ENCODE measurements around the gene IGFBP7.

IGFBP7 gene, protein sequence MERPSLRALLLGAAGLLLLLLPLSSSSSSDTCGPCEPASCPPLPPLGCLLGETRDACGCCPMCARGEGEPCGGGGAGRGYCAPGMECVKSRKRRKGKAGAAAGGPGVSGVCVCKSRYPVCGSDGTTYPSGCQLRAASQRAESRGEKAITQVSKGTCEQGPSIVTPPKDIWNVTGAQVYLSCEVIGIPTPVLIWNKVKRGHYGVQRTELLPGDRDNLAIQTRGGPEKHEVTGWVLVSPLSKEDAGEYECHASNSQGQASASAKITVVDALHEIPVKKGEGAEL

DNA sequence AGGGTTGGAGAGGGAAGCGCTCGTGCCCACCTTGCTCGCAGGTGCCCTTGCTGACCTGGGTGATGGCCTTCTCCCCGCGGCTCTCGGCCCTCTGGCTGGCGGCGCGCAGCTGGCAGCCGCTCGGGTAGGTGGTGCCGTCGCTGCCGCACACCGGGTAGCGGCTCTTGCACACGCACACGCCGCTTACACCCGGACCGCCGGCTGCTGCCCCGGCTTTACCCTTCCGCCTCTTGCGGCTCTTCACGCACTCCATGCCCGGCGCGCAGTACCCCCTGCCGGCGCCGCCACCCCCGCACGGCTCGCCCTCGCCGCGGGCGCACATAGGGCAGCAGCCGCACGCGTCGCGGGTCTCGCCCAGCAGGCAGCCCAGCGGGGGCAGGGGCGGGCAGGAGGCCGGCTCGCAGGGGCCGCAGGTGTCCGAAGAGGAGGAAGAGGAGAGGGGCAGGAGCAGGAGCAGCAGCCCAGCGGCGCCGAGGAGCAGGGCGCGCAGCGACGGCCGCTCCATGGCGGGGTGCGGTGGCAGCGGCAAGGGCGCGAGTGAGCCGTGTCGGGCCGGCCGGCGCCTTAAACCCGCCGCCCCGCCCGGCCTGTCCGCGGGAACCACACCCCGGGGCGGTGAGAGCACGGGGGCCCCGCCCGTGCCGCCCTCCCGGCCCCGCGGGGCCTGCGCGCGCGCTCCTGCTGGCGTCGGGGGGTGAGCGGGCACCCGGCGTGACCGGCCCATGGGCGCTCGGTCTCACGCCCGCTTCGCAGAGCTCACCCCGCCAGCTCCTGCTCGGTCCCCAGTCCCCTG is at the start of gene IGFBP7:
TSS of gene IGFBP7 (minus strand) at position 539 of the 793 bp plus-strand sequence. CDS start at position 505, 34 bp downstream.
- peak; percentile 5 for DNase-seq

DNA sequence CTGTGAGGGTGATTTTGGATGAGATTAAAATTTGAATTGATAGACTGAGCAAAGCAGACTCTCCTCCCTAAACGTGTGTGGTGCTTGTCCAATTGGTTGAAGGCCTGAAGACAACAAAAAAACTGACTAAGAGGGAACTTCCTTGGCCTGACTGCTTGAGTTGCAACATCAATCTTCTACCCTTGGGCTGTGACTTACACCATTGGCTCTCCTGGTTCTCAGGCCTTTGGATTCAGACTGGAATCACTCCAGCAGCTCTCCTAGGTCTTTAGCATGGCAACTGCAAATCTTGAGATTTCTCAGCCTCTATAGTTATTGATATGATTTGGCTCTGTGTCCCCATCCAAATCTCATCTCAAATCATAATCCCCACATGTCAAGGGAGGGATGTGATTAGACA is 49.7 kb upstream of the IGFBP7 start:
- DNase-seq, result no peak

DNA sequence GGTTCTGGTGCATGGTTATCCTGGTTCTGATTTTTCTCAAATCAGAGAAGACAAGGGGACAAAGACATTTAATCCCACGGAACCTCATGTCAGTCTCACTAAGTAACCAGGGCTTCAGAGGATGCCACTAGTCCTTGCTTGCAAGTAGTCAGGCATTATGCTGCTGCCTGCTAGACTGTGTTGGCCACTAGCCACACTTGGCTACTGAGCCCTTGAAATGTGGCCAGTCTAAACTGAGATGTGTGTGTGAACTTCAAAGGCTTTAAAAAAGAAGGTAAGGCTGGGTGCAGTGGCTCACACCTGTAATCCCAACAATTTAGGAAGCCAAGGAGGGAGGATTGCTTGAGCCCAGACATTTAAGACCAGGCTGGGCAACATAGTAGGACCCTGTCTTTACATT is 48.6 kb upstream of the IGFBP7 start:
- DNase-seq, result no peak

DNA sequence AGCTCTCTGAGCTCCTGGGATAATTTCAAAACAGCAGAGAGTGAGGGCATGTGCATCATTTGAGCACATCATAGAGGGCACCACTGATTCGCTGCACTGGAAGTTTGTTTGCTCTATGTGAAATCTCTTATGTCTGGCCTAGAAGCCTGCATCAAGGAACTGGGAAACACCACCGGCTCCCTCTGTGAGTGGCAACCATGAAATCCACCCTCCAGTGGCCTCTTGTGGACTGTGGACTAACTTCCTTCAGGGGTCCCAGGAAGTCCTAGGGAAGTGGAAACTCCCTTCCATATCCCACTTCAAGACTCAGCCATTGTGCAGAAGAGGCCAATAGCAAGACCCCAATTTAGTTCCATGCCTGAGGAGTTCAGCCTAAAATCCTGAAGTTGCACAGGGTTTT is 48.0 kb upstream of the IGFBP7 start:
- DNase-seq, result no peak

DNA sequence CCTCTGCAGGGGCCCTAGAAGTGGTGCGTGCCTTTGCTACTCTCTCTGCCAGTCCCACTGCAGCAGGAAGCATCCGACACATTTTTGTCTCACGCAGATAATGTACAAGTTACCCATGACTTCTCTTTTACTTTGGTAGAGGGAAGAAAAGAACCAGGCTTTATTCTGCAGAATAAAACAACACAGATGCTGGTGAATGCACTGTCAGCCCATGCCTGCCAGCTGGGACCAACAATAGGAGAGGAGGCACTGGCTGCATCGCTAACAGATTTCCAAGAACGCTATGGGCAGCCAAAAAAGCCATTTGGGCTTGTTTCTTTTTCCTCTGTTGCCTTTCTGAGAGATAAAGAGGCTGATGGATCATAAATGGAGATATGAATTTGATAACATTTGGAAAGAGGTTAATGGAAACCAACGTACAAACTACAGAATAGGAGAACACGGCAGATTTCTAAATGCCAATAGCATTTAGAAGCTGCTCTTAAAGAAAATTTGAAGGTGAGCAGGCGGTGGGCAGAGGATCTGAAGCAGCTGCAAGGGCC is 47.5 kb upstream of the IGFBP7 start:
- DNase-seq, result no peak

DNA sequence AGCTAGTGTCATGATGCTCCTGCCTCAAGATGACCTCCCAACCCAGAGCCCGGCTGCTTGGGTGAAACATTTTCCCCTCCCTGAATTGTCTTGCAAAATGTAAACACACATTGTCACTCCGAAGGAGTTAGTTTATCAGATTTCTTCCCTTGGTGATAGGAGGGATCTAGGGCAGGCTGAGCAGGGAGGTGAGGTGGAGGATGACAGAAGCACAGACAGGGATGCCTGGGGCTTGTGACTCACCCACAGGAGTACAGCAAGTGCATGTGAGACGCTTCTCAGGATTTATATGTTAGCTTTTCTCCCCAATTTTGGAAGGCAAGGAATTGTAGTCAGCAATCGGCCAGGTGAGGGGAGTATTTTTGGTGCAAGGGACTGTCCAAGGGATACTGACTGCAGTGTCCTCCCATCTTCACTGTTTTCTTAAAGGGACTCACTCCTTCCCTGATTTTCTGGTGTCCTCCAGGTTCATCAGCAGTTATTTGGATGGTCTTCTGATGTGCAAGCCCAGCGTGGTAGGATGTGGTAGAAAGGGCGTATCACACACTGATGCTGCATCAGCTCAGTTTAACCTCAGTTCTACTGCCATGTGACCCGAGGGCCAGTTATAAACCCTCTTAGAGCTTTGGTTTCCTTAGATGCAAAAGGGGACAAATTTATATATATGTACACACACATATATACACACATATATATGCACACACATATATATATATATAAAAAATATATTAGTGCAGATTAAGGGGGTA is 46.2 kb upstream of the IGFBP7 start:
- no peak for DNase-seq

DNA sequence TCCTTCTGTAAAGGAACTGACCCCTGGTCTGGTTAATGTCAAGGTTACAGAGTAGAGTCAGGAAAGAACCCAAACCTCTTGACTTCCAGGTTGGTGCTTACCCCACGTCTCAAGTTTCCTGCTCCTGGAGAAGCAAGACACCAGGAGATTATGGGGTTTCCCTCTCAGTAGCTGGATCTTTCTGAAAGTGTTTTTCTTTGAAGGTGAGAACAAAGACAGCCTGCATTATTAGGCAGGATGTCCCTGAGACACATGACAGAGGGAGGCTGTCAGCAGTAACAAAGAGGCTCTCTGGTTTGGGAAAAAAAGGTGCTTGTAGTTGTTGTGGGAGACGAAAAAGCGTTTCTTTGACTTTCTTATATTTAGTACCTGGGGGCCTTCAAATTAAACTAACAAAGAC is 44.7 kb upstream of the IGFBP7 start:
- no peak for DNase-seq

DNA sequence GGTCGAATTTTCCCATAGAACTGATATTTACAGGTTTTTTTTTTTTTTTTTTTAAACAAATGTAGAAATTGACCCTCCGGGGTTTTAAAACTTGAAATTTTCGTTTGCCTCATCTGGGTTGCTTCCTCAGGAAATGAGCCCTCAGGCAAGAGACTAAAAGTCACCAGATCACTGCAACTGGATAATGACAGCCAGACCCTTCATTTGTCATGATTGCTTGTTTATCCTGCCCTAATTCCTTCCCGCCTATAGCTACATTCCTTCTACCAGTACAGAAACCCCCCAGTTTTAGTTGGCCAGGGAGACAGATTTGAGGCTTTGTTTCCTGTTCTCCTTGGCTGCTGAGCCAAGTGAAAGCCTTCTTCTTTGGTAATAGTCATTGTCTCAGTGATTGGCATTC is 44.0 kb upstream of the IGFBP7 start:
- no peak for DNase-seq

DNA sequence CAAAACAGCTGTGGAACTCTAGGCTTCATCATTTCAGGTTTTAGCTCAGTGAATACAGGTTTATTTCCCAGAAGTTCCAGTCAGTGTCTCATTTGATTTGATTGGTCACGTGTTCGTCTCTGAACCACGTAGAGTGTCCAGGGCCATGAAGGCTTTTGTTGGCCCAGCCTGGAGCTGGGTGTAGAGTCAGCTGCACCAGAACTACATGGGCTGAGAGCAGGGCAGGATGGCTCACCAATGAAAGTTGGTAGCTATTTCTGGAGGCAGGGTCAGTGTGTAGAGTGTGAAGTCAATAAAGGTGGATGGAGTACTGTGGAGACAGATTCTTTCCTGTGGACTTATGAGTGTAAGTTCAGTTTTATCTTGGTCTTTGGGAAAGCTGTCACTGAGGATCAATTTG is 43.0 kb upstream of the IGFBP7 start:
- DNase-seq, result no peak

DNA sequence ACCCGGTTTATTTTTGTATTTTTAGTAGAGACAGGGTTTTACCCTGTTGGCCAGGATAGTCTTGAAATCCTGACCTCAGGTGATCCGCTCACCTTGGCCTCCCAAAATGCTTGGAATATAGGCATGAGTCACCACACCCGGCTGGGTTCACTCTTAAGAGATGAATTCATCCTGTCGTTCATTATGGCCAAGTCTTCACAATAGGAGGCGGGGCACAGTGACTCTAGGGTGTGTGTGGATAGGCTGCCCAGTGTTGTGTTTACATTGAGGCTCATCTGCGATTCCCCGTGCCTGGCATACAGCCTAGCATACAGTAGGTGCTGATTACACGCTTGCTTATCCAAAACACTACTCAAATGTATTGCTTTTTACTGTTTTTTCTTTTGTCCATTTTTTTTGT is 41.3 kb upstream of the IGFBP7 start:
- DNase-seq, result no peak

DNA sequence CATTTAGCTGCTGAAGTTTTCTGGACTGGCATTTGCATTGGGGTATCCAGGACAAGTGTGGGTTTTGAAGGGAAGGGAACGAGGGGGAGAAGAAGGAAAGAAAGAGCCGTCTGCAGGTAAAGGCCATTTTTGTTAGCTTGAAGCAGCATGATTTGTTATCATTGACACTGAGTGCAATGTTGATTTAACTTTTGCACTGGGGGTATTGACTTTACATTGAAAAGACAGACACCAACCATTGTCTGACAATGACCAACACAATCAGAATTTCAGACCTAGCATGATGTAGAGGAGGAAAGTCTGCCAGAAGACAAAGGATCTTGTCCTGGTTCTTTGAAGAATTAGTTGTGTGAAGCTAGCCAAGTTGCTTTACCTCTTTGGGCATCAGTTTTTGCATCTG is 39.6 kb upstream of the IGFBP7 start:
- no peak for DNase-seq

DNA sequence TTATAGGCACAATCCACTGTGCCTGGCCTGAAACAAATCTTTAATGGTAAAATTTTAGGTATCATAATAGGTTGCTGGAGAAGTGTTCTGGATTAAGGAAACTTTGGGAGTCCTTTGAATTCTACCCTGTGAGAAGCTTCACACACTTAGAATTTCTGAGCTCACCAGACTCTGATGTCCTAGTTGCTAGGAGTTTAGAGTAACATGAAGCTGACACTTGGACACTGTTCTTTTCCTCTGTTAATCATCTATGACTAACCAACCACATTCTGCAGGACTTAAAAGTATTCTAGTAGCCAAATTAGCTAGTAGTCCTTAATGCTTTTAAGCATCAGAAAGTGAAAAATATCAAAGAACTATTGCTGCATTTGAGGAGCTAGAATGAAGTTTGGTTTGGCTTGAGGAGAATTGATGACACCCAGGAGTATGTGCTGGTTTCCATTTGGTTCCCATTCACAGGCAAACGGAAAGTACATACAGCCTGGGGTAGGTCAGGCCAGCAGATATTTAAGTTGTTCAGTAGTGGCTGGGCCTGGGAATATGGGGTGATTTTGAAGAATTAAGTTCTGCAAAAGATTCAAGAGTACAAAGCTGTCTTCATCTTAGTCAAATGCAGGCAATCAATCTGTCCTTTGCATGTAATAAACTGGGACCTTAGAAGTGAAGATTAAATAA is 38.8 kb upstream of the IGFBP7 start:
- DNase-seq, result no peak

DNA sequence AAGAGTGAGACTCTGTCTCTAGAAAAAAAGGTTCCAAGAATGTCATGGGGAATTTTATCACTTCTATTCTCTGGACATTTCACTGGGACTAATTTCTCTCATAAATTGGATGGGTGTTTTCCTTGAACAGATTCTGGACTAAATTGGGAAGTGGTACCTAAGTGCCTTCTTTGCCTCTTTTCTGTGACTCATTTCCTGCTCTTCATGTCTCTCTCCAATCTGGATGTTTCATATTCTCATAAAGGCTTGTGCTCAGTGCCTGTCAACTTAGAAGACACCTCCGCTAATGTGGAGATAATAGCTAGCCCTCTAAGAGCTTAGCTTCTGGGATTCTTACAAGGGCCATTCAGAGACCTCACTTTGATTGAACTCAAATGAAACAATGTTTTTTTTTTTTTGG is 38.0 kb upstream of the IGFBP7 start:
- no peak for DNase-seq

DNA sequence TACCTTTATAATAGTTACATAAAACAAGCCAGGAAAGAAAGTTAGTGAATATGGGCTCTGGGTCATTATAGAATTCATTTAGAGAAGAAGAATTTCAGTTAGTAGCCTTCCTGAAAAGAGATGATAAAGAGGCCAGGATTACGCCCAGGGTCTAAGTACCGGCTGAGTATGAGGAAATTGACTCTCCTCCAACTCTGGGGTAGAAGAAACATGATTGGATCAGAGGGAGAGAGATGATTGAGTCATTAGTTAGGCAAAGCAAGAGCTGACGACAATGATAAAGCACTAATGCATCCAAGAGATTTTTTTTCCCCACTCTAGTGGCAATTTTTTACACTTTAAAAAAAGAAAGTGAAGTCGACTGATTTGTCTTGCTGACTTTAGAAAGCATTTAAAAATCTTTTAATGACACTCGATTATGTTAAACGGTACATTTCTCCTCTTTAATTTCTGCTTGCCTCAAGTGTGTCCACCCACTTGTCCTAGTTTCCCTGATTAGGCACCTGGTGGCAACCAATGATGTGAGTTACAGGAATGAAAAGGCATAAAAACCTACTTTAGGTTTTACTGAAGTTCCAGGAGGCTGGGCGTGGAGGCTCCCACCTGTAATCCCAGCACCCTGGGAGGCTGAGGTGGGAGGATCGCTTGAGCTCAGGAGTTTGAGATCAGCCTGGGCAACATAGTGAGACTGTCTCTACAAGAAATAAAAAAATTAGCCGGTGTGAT is 37.3 kb upstream of the IGFBP7 start:
- no peak for DNase-seq

DNA sequence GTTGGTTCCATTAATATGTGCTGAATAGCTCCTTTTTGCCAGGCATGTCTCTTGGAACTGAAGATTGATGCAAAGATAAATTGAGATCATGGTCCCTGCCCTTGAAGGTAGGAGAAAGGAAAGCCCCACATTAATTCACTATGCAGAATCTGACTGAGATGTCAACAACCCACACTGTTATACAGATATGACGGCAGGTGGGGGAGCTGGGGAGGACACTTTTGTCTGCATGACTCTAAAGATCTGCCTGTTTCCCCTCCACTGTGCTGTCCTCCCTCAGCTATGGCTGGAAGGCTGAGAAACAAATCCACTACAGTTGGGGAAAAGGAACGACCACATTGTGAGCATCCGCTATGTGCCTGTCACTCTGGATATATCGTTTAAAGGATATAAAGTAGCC is 36.3 kb upstream of the IGFBP7 start:
- no peak for DNase-seq

DNA sequence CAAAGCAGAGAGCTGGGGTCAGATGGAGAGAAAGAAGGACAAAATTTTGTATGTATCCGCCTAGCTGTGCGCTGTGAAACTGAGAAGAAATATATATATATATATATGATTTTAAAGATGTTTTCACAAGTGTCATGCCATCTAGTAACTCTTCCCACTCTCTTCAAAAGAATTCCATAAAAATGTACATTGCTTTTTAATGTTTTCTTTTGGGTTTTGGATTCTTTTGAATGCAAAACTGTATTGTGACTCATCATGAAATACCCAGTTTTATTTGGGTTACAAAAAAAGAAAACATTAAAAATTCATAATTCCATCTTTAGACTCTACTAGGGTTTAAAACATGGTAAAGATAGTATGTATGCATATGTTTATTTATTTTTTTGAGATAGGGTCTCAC is 34.3 kb upstream of the IGFBP7 start:
- no peak for DNase-seq

DNA sequence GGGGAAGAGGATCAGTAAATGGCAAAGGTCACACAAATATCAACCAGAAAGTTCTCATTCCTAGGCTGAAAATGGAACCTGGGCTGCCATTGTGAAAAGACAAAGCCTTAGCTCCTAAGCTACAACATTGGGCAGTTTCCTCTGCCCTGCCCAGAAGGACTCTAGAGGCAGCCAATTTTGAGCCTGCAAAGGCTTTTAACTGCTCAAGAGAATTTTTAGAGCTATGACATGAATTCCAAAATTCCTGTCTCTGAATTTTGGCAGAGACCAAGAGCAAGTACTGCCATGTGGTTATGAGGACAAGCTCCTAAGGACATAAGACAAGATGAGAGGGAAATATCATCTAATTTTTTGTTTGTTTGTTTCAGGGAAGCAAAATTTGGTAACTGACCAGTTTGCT is 29.6 kb upstream of the IGFBP7 start:
- DNase-seq, result no peak

DNA sequence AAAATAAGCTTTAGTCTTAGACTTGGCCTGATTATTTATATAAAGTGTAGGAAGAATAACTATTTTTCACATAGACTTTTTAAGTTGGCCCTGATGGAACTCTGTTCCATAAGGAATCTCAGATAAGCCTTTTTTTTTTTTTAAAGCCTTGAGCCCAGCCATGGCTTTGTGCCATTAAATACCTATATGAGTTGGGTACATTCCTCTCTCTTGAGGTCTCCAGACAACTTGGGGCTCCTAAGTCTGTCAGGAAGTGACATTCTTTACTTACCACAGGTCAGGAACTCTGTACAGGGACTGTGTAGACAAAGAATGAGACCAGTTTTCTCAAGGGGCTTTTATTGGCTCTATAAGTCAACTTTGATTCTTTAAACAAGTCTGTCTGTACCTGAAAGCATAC is 27.1 kb upstream of the IGFBP7 start:
- DNase-seq, result no peak

DNA sequence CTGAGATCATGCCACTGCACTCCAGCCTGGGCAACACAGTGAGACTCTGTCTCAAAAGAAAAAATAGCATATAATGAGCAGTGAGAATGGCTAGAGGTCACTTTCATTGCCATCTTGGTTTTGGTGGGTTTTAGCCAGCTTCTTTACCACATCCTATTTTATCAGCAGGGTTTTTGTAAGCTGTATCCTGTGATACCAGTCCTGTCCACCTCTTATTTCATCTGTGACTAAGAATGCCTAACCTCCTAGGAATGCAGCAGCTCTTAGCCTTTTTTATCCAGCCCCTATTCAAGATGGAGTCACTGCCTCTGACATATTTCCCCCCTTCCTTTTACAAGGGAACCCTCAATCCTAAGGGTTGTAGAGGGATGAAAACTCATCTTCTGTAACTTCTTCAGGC is 26.1 kb upstream of the IGFBP7 start:
- DNase-seq, result no peak

DNA sequence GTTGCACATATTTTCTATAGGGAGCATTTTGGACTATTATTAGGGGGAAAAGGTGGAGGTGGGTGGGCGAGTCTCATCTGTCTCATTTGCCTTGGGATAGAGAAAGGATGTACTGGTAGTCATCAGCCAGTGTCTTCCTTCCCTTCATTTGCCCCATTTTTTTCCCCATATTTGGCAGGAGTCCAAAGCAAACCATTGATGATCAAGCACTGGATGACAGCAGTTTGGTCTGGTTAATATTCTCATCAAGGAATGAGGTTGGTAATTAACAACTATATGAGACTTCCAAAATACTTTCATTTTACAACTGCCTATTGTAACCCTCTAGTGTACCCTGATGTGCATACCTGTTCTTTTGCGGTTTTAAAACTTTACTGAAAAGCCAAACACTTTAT is 22.6 kb upstream of the IGFBP7 start:
- no peak for DNase-seq

DNA sequence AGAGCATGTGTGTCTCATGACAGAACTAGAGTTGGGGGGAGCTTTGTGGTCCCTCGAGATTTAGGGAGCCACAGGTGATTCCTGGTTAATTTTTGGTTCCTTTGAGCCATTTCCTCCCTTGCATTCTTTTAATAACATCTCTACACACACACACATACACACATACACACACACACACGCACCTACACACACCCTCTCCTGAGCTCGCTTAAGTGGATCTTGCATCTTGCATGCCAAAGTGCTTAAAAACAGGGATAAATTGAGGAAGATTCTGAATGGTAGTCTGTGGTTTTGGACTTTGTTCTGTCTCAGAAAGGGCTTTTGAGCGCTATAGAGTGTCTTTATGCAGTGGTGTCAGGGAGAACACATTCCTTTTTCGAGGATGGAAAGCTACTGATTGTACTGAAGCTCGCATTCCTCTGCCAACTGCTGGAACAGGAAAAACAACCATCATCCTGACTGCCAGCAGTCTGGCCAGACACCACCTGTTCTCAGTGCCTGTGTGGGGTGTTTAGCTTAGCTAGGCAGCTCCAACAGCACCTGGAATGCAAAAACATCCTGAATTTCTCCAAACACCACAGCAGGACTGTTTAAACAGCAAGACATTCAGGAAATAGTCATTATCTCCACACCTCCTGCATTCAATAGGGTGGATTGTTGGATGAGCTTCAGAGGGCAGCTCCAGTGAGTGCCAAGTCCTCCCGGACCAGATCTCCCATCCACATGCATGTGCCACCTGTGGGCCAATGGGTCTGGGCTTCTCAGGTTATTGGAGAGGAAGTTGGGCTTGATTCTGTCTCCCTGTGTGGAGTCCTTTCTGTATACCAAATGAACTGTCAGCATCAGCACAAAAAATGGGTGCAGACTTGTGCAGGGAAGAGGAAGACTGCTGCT is 21.9 kb upstream of the IGFBP7 start:
- no peak for DNase-seq

Measured in activated CD4-positive, alpha-beta T cell treated with anti-CD3 and anti-CD28 coated beads for 48 hours (primary cell).